ENCODE results near the gene PEX3.
"Not testable (repeated sequence)": the region's sequence is repeated elsewhere in the genome, so short reads cannot be mapped to it uniquely, and the experiment has no call there.

The PEX3 gene

GRCh38 chr6:143443096-143443495 lies 7.5 kb upstream of the PEX3 start:
- in situ Hi-C loops (cut with MboI; ENCODE audit: low sequenced_read_pairs) = no loop called here

GRCh38 chr6:143447865-143448264 lies 2.7 kb upstream of the PEX3 start:
- in situ Hi-C loops (cut with MboI; ENCODE audit: low sequenced_read_pairs) = not testable (repeated sequence)

GRCh38 chr6:143449082-143449713 lies 1.4 kb upstream of the PEX3 start:
- in situ Hi-C loops (cut with MboI; ENCODE audit: low sequenced_read_pairs) = no loop called here

- in situ Hi-C loops (cut with MboI; ENCODE audit: low sequenced_read_pairs) = no loop called here
Measured at GRCh38 chr6:143449714-143450452, 722 bp upstream of the PEX3 start.

DNA sequence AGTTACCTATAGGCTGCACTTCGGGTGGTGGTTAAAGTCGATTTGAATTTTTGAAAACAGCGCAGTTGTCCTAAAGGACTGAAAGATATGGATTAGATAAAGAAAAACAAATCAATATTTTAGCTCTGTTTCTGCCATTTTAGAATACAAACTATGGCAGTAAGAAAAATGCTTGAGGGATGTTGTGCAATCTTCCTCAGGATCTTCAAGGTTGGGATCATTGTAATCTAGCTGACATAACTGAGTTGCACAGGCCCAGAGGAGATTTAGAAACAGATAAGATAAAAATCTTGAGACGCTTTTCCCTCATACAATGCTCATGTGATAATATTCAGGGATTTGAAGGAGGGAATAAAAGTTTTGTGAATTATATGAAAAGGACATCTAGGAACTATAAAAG lies 926 bp downstream of the PEX3 start:
- in situ Hi-C loops (cut with MboI; ENCODE audit: low sequenced_read_pairs) = no loop called here

GRCh38 chr6:143457563-143458359 lies 7.2 kb downstream of the PEX3 start:
- in situ Hi-C loops (cut with MboI; ENCODE audit: low sequenced_read_pairs) = no loop called here

- in situ Hi-C loops (cut with MboI; ENCODE audit: low sequenced_read_pairs) = no loop called here
Measured at GRCh38 chr6:143465546-143465945, 14.9 kb downstream of the PEX3 start.

DNA sequence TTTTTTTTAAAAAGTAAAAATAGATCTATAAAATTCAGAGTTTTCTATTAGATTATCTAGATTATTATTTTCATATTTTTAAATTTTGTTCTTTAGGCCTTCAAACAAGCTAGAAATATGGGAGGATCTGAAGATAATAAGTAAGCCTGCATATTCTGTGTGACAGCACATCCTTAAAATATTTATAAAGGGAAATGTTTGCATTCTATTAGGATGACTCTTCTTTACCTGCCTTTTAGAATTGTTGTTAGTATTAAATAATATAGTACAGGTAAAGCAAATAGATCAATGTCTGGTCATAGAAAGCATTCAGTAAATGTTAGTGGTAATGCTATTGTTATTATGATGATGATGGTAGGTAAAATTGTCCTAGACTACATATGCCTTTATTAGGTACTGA lies 17.4 kb downstream of the PEX3 start:
- in situ Hi-C loops (cut with MboI; ENCODE audit: low sequenced_read_pairs) = no loop called here

GRCh38 chr6:143468823-143469222 lies 18.2 kb downstream of the PEX3 start:
- in situ Hi-C loops (cut with MboI; ENCODE audit: low sequenced_read_pairs) = not testable (repeated sequence)

DNA sequence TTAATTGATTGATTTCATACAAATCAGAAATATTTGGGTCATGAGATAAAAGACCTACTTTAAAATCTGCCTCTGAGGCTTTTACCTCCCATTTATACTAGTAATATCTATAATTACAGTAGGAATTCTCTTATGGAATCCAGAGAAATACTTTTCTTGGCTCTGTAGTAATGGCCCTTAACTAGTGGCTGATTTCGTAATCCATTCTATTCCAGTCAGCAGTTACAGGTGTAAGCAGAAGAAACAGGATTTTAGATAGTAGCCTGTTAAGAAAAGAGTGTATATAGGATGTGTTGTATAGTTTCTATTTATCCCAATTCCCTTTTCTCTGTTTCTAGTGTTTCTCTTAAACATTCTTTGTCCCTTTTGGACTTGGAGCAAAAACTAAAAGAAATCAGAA lies 21.2 kb downstream of the PEX3 start:
- in situ Hi-C loops (cut with MboI; ENCODE audit: low sequenced_read_pairs) = no loop called here

DNA sequence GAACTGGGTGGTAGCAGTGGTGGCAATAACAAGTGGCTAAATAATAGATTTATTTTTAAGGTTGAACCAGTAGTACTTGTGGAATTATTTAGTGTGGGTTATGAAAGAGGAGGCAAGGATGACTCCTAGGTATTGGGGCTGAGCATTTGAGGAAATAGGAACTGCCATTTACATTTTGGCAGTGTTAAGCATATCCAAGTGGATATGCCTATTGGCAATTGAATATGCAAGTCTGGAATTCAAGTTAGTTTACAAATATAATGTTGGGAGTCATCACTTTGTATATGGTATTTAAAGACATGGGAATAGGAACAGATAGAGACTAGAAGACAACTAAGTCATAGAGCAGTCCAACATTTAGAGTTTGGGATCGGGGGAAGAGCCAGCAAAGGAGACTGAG lies 25.9 kb downstream of the PEX3 start:
- in situ Hi-C loops (cut with MboI; ENCODE audit: low sequenced_read_pairs) = no loop called here

DNA sequence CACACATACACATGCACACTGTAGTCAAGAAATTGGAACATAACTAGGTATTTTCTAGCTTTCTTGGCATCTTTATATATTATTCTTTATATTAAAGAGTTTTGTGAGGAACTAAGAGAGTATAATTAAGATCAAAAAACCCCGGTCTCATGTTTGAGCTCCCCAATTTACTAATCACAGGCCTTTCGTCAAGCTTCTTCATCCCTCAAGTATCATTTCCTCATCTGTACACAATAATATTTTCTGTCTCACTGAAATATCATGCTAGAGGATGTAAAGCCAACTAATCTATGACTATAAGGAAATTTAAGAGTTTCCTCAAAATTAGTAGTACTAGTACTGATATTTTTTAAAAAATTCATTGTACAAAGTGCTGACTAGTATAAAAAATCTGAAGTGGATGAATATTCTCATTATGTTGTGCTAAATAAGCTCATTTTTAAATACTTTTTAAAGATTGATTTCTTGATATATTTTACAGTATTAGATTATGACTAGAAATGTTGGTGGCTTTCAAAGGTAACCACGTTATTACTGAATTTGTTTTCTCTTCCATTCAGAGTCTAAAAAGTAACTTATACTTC lies 28.0 kb downstream of the PEX3 start:
- in situ Hi-C loops (cut with MboI; ENCODE audit: low sequenced_read_pairs) = no loop called here

DNA sequence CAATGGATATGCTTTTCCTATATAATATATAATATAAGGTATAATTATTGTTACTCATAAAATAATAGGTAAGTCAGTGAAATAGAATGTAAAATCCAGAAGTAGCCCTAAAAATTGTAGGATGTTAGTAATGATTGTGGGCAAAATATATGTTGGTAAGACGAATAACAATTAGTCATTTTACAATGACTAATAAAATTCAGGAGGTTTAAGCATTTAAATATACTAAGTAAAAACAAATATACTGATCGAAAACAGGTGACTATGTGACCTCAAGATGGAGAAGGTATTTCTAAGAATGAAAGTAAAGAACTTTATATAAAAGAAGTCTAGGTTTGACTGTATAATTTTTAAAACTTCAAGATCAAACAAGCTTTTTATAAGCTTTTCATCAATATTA lies 32.0 kb downstream of the PEX3 start:
- in situ Hi-C loops (cut with MboI; ENCODE audit: low sequenced_read_pairs) = no loop called here

GRCh38 chr6:143485967-143486366 lies 35.4 kb downstream of the PEX3 start:
- in situ Hi-C loops (cut with MboI; ENCODE audit: low sequenced_read_pairs) = no loop called here

DNA sequence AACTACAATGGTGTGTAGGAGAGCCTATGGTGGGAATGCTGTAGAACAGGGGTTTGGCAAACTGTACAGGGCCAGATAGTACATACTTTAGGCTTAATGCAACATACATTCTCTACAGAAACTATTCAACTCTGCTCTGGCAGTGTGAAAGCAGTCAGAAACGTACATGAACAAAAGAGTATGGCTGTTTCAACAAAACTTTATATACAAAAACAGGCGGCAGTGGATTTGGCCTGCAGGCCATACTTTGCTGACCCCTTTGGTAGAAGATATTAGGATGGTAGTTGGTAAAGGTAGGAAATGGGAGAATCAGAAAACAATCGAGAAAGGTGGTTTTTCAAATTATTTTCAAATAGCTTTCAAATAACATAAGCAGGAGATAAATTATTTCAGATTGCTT lies 36.1 kb downstream of the PEX3 start:
- in situ Hi-C loops (cut with MboI; ENCODE audit: low sequenced_read_pairs) = no loop called here

- in situ Hi-C loops (cut with MboI; ENCODE audit: low sequenced_read_pairs) = no loop called here
Measured at GRCh38 chr6:143490244-143490643, 39.6 kb downstream of the PEX3 start.

GRCh38 chr6:143490775-143491174 lies 40.2 kb downstream of the PEX3 start:
- in situ Hi-C loops (cut with MboI; ENCODE audit: low sequenced_read_pairs) = no loop called here

DNA sequence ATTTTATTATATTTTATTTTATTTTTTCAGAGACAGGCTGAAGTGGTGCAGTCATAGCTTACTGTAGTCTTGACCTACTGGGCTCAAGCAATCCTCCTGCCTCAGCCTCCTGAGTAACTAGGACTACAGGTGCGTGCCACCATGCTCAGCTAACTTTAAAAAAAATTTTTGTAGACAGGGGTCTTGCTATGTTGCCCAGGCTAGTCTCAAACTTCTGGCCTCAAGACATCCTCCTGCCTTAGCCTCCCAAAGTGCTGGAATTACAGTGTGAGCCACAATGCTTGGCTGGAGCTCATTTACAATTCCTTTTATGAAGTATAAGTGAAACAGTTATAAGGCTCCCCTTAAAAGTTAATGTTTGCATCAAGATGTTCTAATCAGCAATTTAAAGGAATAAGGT lies 46.4 kb downstream of the PEX3 start:
- in situ Hi-C loops (cut with MboI; ENCODE audit: low sequenced_read_pairs) = no loop called here

DNA sequence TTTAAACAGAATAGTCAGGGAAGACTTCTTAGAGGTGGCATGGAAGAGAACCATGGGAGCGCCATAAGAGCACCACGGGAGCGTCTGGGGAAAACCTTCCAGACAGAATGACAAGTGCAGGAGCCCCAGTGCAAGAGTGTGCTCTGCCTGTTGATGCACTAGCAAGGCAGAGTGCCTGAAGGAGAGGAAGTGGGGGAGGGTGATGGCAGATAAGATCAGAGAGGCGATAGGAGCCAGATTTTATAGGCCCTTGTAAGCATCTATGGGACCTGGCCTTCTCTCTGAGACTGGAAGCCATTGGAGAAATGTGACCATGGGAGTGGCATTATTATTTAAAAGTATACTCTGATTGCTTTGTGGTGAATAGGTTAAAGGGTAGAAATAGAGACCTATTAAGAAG lies 47.8 kb downstream of the PEX3 start:
- in situ Hi-C loops (cut with MboI; ENCODE audit: low sequenced_read_pairs) = no loop called here

GRCh38 chr6:143501851-143502250 lies 51.2 kb downstream of the PEX3 start:
- in situ Hi-C loops (cut with MboI; ENCODE audit: low sequenced_read_pairs) = no loop called here

DNA sequence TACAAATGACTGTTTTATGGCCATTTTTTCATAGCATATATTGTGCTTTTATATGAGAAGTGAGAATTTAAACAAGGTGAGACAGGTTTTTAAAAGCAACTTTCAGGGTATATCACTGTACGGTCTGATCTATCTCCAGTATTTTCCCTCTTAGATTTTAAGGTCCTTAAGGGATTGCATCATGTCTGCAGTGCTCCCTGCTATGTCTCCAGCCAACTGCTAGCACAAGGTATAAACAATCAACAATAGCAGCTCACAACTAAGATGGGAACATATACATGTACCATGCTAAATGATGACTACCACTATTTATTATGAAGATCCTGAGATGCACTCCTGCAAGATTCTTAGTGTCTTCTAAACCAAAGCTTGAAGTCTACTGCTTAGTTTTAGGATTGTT lies 53.8 kb downstream of the PEX3 start:
- in situ Hi-C loops (cut with MboI; ENCODE audit: low sequenced_read_pairs) = no loop called here

GRCh38 chr6:143505111-143505510 lies 54.5 kb downstream of the PEX3 start:
- in situ Hi-C loops (cut with MboI; ENCODE audit: low sequenced_read_pairs) = no loop called here

Measured in HL-60/S4 treated with retinoic acid at 250 ng/mL for 4 days and 3 days (cell line).